Mesothelial cell of epicardium (in vitro differentiated cells): ENCODE measurements around the gene DAPL1. TPM values are rescaled to one million over a fixed set of nuclear protein-coding genes. Genes with fewer than 3 reads are reported as not detected.

Source experiments
- DNase-seq, 2 experiments: peaks; one replicate each; pipeline ENCODE4 v3.0.0; 2021; ENCODE audit warnings: low spot score in 2 of 2; ENCODE audit not compliant: unreplicated experiment in 2 of 2
- H3K27ac Mint-ChIP-seq: 2 replicates; pipeline ENCODE4 v1.8.0; 2021; ENCODE audit warnings: mixed read lengths
- H3K27me3 Mint-ChIP-seq: 2 replicates; pipeline ENCODE4 v1.8.0; 2021; ENCODE audit warnings: low read depth, mixed read lengths
- H3K36me3 Mint-ChIP-seq: 2 replicates; pipeline ENCODE4 v1.8.0; 2021; ENCODE audit warnings: mixed read lengths
- H3K4me1 Mint-ChIP-seq: 2 replicates; pipeline ENCODE4 v1.8.0; 2021; ENCODE audit warnings: mixed read lengths
- H3K4me3 Mint-ChIP-seq: 2 replicates; pipeline ENCODE4 v1.8.0; 2021; ENCODE audit warnings: mild to moderate bottlenecking, moderate library complexity, mixed read lengths
- H3K9me3 Mint-ChIP-seq: 2 replicates; pipeline ENCODE4 v1.8.0; 2021; ENCODE audit warnings: mixed read lengths
- total RNA-seq: library from RNA; stranded (reverse); gene quantifications from 3 replicates; pipeline ENCODE4 v1.2.1, GENCODE V29; 2021
- TF ChIP-seq, protein P1 (sequence below): fragments of 200-600 bp; sonication (generic); IDR thresholded peaks from one replicate; pipeline ENCODE4 v1.5.0; 2021; ENCODE audit warnings: antibody characterized with exemption; ENCODE audit not compliant: unreplicated experiment

Gene DAPL1
- total RNA-seq, 1 donor from 2014 or later, result not detected

DNA sequence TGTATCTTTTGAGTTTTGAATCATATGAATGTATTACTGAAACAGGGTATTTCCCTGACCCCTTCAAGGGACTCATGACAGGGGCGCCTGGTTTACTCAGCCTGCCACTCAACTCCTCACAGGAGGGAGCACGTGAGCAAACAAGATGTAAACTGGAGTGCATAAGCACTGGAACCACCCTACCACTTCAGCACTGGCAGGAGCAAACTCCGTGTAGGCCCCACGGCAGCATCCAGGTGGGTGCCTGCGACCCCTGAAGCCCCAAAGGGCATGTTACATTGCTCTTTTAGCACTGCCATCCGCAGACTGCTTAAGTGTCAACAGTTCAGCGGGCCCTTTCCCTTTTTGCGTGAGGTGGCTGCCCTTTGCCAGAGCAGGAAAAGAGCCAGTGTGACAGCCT lies 8.2 kb upstream of the DAPL1 start:
- TF ChIP-seq, protein P1, sequence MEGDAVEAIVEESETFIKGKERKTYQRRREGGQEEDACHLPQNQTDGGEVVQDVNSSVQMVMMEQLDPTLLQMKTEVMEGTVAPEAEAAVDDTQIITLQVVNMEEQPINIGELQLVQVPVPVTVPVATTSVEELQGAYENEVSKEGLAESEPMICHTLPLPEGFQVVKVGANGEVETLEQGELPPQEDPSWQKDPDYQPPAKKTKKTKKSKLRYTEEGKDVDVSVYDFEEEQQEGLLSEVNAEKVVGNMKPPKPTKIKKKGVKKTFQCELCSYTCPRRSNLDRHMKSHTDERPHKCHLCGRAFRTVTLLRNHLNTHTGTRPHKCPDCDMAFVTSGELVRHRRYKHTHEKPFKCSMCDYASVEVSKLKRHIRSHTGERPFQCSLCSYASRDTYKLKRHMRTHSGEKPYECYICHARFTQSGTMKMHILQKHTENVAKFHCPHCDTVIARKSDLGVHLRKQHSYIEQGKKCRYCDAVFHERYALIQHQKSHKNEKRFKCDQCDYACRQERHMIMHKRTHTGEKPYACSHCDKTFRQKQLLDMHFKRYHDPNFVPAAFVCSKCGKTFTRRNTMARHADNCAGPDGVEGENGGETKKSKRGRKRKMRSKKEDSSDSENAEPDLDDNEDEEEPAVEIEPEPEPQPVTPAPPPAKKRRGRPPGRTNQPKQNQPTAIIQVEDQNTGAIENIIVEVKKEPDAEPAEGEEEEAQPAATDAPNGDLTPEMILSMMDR, result no peak
- Mint-ChIP-seq H3K27ac (no peak overlapping the region), H3K4me3 (no peak overlapping the region), H3K27me3 (peaks cover 3% of the 10 kb centered on the region), H3K9me3 (peaks cover 6% of the 10 kb centered on the region), H3K4me1 (no peaks in the 10 kb centered on the region), H3K36me3 (no peaks in the 10 kb centered on the region)
- DNase-seq, result no peak

DNA sequence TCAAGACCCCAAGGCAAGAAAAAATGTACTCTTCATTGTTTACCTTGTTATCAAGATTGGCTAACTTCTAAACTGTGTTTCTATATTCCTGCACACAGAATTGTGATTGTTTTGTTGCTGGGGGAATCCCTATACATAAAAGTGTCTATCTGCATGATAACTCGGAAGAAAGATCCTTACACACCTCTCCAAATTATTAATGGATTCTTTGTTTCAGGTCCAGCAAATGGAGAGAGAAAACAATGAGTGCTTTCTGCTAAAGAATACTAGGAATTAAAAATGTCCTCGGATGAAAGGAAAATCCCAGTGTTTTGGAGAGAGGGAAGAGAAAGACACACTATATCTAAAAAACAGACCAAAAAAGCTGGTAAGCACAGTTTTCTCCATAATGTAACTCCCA lies 6.2 kb upstream of the DAPL1 start:
- Mint-ChIP-seq H3K4me3 (no peak overlapping the region), H3K27me3 (peaks cover 3% of the 10 kb centered on the region), H3K9me3 (peaks cover 6% of the 10 kb centered on the region), H3K4me1 (no peaks in the 10 kb centered on the region), H3K27ac (no peak overlapping the region), H3K36me3 (no peaks in the 10 kb centered on the region)
- DNase-seq, result no peak
- TF ChIP-seq, protein P1, result no peak

DNA sequence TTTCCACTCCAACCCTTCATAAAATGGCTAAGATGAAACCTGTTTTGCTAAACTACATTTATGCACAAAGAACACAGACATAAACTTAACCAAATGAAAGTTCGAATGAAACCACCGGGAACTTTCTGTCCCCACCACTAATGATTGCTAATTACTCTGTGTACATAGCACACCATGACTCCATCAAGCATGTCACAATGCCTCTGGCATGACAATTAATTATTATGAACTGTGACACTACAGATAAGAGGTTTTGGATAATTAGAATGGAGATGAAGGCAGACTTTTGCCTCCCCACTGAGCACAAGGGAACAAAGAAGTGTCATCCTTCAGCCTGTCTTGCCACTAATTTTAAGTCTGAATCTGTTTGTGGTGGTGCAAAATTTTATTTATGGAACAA lies 1.5 kb downstream of the DAPL1 start:
- Mint-ChIP-seq H3K27me3 (peaks cover 17% of the 10 kb centered on the region), H3K27ac (no peak overlapping the region), H3K36me3 (no peaks in the 10 kb centered on the region), H3K9me3 (no peaks in the 10 kb centered on the region), H3K4me1 (peaks cover 14% of the 10 kb centered on the region), H3K4me3 (no peak overlapping the region)
- TF ChIP-seq, protein P1, result no peak
- DNase-seq, result no peak

DNA sequence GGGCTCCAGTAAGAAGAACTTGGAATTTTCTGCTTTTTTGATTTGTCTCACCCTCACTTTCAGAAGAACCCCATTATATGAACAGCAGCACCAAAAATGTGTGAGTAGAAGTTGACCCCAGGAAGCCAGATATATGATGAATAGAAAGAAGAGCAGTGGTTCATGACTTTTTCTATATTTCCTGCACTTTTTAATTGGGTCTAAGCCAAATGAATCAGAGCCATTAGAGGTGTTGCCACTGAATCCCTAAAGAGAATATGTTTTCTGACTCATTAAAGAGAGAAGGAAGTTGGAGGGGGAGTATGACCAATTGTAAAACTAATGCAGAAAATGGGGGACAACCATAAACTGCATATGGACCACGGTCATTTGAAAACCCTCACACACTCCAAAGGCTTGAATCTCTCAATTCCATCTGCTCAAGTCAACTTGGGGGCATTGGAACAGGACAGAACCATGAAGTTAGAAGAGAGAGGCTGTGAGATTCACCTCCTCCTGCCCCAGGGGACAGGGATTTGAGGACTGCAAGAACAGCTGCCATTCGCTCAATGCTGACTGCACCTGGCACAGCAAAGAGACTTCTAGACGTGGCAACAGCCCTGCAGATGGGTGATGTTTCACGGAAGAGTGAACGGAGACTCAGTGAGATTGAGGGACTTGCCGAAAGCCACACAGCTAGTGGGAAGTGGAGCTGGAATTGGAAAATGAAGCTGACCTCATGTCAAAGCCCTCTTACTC lies 3.0 kb downstream of the DAPL1 start:
- no peaks in the 10 kb centered on the region for H3K9me3 Mint-ChIP-seq

DNA sequence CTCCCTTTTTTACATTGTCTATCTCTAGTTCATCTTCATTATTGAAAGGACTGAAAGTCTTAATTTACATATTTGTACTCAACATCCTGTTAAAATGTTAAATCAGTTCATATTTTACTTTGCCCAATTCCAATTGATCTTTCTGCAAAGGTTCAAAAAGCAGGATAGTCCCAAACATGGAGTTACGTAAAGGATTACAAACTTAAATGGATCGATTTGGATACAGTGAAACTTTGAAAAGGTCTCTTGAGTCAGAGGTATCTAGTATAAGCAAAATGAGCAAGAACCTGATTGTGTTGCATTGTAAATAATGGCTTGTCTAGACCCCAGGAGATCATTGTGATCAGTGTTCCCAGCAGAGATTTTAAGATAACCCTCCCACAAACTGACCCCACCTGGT lies 4.1 kb downstream of the DAPL1 start:
- H3K36me3 Mint-ChIP-seq, result no peaks in the 10 kb centered on the region
- TF ChIP-seq, protein P1, result no peak
- peaks cover 27% of the 10 kb centered on the region for H3K4me1 Mint-ChIP-seq
- H3K27ac Mint-ChIP-seq, result no peak overlapping the region
- no peaks in the 10 kb centered on the region for H3K9me3 Mint-ChIP-seq
- H3K4me3 Mint-ChIP-seq, result no peak overlapping the region
- DNase-seq, result no peak
- peaks cover 17% of the 10 kb centered on the region for H3K27me3 Mint-ChIP-seq

More for the DNA sequence above, 3.0 kb downstream of the DAPL1 start:
- Mint-ChIP-seq H3K4me1 (peaks cover 20% of the 10 kb centered on the region), H3K27me3 (peaks cover 17% of the 10 kb centered on the region), H3K36me3 (no peaks in the 10 kb centered on the region), H3K4me3 (no peak overlapping the region), H3K27ac (no peak overlapping the region)
- TF ChIP-seq, protein P1, result no peak
- DNase-seq, result no peak

DNA sequence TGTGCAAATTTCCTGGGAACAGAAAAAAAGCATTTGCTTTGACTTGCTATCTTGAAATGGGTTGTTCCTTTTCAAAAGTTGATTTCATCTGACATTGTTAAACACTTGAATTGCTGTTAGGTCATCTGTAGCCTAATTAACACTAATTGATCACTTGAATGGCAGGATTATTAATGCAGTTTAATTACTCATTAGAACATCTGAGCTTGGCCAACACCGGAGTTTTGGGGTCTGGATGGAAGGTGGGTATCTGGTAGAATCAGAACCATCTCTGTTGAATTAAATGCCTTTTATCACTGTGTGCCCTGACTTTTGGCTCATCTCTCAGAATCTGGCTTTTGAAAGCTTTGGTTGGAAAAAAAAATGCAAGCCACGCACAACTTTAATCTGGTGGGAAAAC lies 8.4 kb downstream of the DAPL1 start:
- Mint-ChIP-seq H3K4me3 (no peak overlapping the region), H3K27me3 (peaks cover 8% of the 10 kb centered on the region), H3K36me3 (no peaks in the 10 kb centered on the region), H3K4me1 (peaks cover 22% of the 10 kb centered on the region), H3K9me3 (no peaks in the 10 kb centered on the region), H3K27ac (no peak overlapping the region)
- TF ChIP-seq, protein P1, result no peak
- no peak for DNase-seq
